Mucosa of rectum (tissue), 2 donors: ENCODE results near the gene PIK3R5.

Source experiments
- H3K27ac ChIP-seq, 2 donors: one replicate each; pipeline ENCODE4 v1.7.0; 2013; ENCODE audit warnings: inconsistent platforms in 2 of 2, low read depth in 2 of 2, low read length in 2 of 2
- H3K27me3 ChIP-seq, 2 donors: one replicate each; pipeline ENCODE4 v1.7.0; 2013; ENCODE audit warnings: low read length in 2 of 2; ENCODE audit not compliant: control insufficient read depth in 2 of 2, insufficient read depth in 2 of 2
- H3K36me3 ChIP-seq, 2 donors: one replicate each; pipeline ENCODE4 v1.7.0; 2013; ENCODE audit warnings: low read length in 2 of 2; ENCODE audit not compliant: control insufficient read depth in 2 of 2, insufficient read depth in 2 of 2
- H3K4me1 ChIP-seq, 2 donors: one replicate each; pipeline ENCODE4 v1.7.0; 2013; ENCODE audit warnings: low read length in 2 of 2, mild to moderate bottlenecking in 1 of 2; ENCODE audit not compliant: control insufficient read depth in 2 of 2, insufficient read depth in 2 of 2
- H3K4me3 ChIP-seq, 2 donors: one replicate each; pipeline ENCODE4 v1.7.0; 2013; ENCODE audit warnings: low read length in 2 of 2
- H3K9ac ChIP-seq, 2 donors: one replicate each; pipeline ENCODE4 v1.7.0; 2013; ENCODE audit warnings: low read length in 2 of 2, low read depth in 1 of 2, mild to moderate bottlenecking in 1 of 2
- H3K9me3 ChIP-seq, 2 donors: one replicate each; pipeline ENCODE4 v1.7.0; 2013; ENCODE audit warnings: low read length in 2 of 2; ENCODE audit not compliant: control insufficient read depth in 2 of 2
- donor health status: healthy.
- donor health status: Normal muscosa, but diverticular disease.

Gene PIK3R5

GRCh38 chr17:8900626-8901585 lies 64.6 kb downstream of the PIK3R5 start:
- H3K9ac ChIP-seq: no peak overlapping the region
- H3K27me3 ChIP-seq: no peaks in the 10 kb centered on the region
- H3K9me3 ChIP-seq: no peaks in the 10 kb centered on the region
- H3K36me3 ChIP-seq: peaks cover 0 to 9% of the 10 kb centered on the region in 2 donors
- peaks cover 0 to 13% of the 10 kb centered on the region in 2 donors for H3K4me1 ChIP-seq
- H3K27ac ChIP-seq: peak overlapping the region in 1 of 2 donors; percentile 32
- H3K4me3 ChIP-seq: no peak overlapping the region

DNA sequence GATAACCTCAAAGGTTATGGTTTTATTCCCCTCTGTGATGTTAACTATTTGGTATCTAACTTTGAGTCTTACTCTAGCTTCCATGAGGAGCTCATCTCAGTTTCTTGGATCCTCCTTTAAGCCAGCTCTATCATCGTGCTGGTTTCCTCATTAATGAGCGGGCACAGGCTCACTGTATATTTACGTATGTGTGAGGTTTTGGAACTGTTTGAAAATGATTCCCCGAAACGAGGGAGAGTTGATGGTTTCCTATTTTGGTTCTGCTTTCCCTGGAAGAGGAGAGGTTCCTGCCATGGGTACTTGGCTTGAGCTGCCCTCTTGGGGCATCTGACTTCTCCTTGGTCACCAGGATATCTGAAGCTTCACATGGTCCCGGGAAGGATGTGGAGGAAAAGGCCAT lies 65.3 kb downstream of the PIK3R5 start:
- H3K27ac ChIP-seq: peak overlapping the region in 1 of 2 donors; percentile 23
- H3K9me3 ChIP-seq: no peaks in the 10 kb centered on the region
- peaks cover 0 to 7% of the 10 kb centered on the region in 2 donors for H3K36me3 ChIP-seq
- no peak overlapping the region for H3K4me3 ChIP-seq
- H3K4me1 ChIP-seq: peaks cover 0 to 13% of the 10 kb centered on the region in 2 donors
- no peak overlapping the region for H3K9ac ChIP-seq
- H3K27me3 ChIP-seq: peaks cover 0 to 3% of the 10 kb centered on the region in 2 donors

DNA sequence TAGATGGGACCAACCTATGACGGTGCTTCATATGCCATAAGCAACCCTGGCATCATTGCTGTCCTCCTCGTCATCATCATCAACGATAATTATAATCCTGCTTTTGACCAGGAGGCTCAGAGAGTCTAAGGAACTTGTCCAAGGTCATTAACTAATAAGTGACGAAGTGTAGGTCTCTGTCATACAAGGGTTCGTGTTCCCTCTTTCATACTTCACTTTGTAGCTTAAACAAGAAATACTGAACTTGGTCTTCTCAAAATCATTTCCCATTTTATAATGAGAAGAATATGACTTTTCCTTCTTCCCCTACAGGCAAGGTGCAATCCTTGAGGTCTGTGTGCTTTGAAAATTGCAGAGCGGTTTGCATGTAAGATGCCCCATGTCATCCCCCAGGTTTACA lies 66.9 kb downstream of the PIK3R5 start:
- Histone ChIP-seq H3K4me3 (no peak overlapping the region), H3K9me3 (no peaks in the 10 kb centered on the region), H3K27ac (no peak overlapping the region), H3K27me3 (peaks cover 0 to 5% of the 10 kb centered on the region in 2 donors), H3K36me3 (no peaks in the 10 kb centered on the region), H3K4me1 (peaks cover 0 to 13% of the 10 kb centered on the region in 2 donors), H3K9ac (no peak overlapping the region)

DNA sequence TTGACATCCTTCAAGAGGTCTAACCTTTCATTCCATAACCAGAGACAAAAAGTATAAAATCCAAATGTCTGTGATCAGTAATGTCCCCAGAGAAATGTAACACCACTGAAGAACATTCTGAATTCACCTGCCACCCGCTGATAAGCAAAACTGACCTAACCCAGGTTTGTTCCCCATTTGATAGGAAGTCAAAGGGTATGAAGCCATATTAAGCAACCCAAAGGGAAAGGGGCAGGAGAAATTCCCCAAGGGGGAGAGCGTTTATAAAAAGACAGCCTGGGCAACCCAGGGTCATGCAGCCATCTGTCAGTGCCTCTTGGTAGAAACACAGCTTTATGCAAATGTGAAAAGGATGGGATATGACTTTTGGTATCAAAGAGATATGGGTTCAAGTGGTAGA lies 67.4 kb downstream of the PIK3R5 start:
- H3K36me3 ChIP-seq: no peaks in the 10 kb centered on the region
- H3K27ac ChIP-seq: no peak overlapping the region
- H3K9me3 ChIP-seq: no peaks in the 10 kb centered on the region
- no peak overlapping the region for H3K4me3 ChIP-seq
- no peak overlapping the region for H3K9ac ChIP-seq
- peaks cover 0 to 5% of the 10 kb centered on the region in 2 donors for H3K27me3 ChIP-seq
- H3K4me1 ChIP-seq: peaks cover 0 to 13% of the 10 kb centered on the region in 2 donors

DNA sequence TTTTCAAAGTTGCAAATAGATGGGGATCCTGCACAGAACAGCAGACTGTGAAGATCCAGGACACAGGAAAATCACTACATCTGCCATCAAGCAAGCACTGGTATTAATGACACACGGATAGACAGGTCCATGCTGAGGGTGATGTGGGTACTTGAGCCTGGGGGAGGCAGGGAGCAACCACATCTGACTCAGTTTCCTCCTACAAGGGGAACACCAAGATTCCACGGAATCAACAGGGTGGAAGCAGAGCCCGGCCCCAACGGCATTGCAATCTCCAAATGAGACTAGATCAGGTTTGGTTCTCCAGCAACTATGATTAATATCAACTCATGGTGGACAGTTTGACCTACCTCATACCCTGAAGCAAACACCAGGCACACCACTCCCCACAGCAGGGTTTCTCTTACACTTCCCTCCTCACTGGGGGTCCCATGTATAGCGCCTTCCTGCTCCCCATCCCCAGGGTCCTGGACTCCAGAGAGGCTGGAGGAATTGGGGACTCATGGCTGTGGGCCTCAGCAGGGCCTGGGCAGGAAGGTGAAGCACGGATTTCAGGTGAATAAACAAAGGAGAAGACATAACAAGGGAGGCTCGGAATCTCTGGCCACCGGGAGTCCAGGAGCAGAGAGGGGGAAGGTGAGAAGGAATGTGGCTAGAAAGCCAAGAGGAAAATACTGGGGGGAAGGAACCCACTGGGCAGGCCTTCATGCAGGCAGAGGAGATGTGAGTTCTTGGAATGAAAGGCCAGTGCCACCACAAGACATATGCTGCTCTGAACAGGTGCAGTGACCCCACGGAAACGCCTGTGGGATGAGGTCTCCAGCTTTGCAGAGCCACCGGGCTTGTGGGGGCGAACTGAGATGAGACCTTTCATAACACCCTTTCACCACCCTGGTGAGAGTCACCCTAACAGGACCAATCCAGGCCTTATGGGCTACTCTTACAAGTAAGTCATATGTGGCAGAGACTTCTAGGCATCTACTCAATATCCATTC lies 68.6 kb downstream of the PIK3R5 start:
- no peak overlapping the region for H3K9ac ChIP-seq
- H3K27ac ChIP-seq: no peak overlapping the region
- no peaks in the 10 kb centered on the region for H3K9me3 ChIP-seq
- H3K4me3 ChIP-seq: no peak overlapping the region
- H3K4me1 ChIP-seq: peaks cover 0 to 13% of the 10 kb centered on the region in 2 donors
- H3K27me3 ChIP-seq: peaks cover 0 to 5% of the 10 kb centered on the region in 2 donors
- H3K36me3 ChIP-seq: no peaks in the 10 kb centered on the region

DNA sequence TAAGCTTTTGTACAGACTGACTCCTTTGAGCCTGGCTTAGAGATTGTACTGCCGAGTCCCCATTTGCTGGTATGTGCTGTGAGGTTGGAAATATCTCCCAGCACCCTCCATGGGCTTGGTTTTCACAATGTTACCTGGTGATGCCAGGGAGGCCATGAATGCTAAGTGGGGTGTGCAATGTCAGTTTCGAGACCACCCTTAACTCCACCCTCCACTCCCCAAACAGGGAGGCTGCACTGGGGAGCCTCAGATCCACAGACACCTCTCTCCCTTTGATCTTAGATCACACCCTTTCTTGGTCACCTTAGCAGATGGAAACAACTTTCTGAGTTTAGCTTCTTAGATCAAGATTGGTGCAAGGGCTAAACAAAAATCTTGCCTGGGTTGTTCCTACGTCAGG lies 69.4 kb downstream of the PIK3R5 start:
- Histone ChIP-seq H3K27ac (no peak overlapping the region), H3K27me3 (peaks cover 0 to 5% of the 10 kb centered on the region in 2 donors), H3K4me1 (peaks cover 0 to 13% of the 10 kb centered on the region in 2 donors), H3K9ac (no peak overlapping the region), H3K36me3 (no peaks in the 10 kb centered on the region), H3K9me3 (no peaks in the 10 kb centered on the region), H3K4me3 (no peak overlapping the region)

DNA sequence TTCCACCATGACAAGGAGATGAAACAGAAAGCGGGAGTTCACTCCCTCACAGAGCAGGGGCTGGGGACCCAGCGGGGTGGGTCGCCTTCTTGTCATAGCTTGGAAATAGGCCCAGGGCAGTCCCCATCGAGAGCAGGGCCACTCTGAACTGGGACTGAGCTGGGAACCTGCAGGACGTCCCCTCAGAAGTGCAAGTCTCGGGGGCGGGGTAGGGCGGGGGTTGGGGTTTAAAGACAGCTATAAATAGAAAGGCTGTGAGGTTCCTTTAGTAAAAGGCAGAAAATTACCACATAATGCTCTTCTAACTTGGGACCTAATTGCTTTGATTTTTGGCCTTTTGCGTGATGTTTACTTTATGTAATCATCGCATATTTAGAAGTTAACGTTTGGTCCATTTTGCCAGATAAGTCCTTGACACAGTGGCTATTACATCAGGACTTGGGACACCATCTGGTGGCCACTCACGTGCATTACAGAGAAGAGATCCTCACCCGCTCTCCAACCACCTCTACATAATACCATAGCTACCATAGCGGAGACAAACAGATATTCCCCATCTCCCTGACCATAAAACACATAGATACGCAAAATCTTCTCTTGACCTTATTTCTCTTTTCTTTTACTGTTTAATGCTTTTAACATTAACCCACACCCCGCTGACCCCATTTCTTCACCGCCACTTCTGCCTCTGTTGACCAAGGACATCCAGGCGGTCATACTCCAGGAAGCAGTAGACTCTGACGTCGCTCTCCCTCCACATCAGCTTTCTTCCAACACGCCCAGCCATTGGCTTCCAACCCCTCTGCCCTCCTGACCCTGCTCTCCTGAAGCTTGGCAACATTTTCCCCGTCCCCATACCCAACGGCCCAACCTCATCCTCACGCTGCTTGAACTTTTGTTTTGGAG lies 70.6 kb downstream of the PIK3R5 start:
- Histone ChIP-seq H3K4me1 (peaks cover 0 to 13% of the 10 kb centered on the region in 2 donors), H3K9me3 (no peaks in the 10 kb centered on the region), H3K9ac (no peak overlapping the region), H3K27ac (no peak overlapping the region), H3K4me3 (no peak overlapping the region), H3K27me3 (peaks cover 0 to 5% of the 10 kb centered on the region in 2 donors), H3K36me3 (peaks cover 0 to 4% of the 10 kb centered on the region in 2 donors)

GRCh38 chr17:8894202-8894671 lies 71.3 kb downstream of the PIK3R5 start:
- Histone ChIP-seq H3K27ac (no peak overlapping the region), H3K36me3 (peaks cover 0 to 5% of the 10 kb centered on the region in 2 donors), H3K9me3 (no peaks in the 10 kb centered on the region), H3K4me1 (peaks cover 0 to 10% of the 10 kb centered on the region in 2 donors), H3K27me3 (peaks cover 0 to 5% of the 10 kb centered on the region in 2 donors), H3K9ac (no peak overlapping the region), H3K4me3 (no peak overlapping the region)

- Histone ChIP-seq H3K9ac (no peak overlapping the region), H3K36me3 (peaks cover 0 to 5% of the 10 kb centered on the region in 2 donors), H3K9me3 (no peaks in the 10 kb centered on the region), H3K4me1 (peaks cover 0 to 7% of the 10 kb centered on the region in 2 donors), H3K27me3 (peaks cover 0 to 5% of the 10 kb centered on the region in 2 donors), H3K27ac (no peak overlapping the region), H3K4me3 (no peak overlapping the region)
Observed at GRCh38 chr17:8893621-8894201, 71.8 kb downstream of the PIK3R5 start.
